ENCODE measurements around the gene EVA1B. TPM values are rescaled to one million over a fixed set of nuclear protein-coding genes. Genes with fewer than 3 reads are reported as not detected.
A peak's percentile ranks its signal among the peaks of the same experiment; 100 is the strongest.

Gene EVA1B
- total RNA-seq, 1 experiment from 2014 or later: 25.1 TPM

- TF ChIP-seq, protein P1, sequence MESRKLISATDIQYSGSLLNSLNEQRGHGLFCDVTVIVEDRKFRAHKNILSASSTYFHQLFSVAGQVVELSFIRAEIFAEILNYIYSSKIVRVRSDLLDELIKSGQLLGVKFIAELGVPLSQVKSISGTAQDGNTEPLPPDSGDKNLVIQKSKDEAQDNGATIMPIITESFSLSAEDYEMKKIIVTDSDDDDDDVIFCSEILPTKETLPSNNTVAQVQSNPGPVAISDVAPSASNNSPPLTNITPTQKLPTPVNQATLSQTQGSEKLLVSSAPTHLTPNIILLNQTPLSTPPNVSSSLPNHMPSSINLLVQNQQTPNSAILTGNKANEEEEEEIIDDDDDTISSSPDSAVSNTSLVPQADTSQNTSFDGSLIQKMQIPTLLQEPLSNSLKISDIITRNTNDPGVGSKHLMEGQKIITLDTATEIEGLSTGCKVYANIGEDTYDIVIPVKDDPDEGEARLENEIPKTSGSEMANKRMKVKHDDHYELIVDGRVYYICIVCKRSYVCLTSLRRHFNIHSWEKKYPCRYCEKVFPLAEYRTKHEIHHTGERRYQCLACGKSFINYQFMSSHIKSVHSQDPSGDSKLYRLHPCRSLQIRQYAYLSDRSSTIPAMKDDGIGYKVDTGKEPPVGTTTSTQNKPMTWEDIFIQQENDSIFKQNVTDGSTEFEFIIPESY (IDR thresholded peaks at IDR 0.05; ENCODE audit: extremely low read depth, insufficient replicate concordance, low read length): no peak
- no peak for TF ChIP-seq SIN3A (IDR thresholded peaks at IDR 0.05; ENCODE audit: low read depth)
These were observed 6.4 kb upstream of the EVA1B start (continued) for GRCh38 chr1:36329817-36330216.

- Histone ChIP-seq H4K20me1 (ENCODE audit: insufficient read depth) (no peaks in the 10 kb centered on the region), H3K9me2 (ENCODE audit: insufficient read depth) (no peaks in the 10 kb centered on the region), H3K27me3 (ENCODE audit: insufficient read depth, low read length) (no peaks in the 10 kb centered on the region), H3K4me1 (ENCODE audit: control insufficient read depth in 1 of 2, insufficient read depth in 2 of 2, low read length in 2 of 2) (peaks cover 16 to 38% of the 10 kb centered on the region in 2 experiments), H2AFZ (ENCODE audit: low read depth, low read length, poor library complexity, severe bottlenecking) (no peak overlapping the region), H3K36me3 (ENCODE audit: control insufficient read depth in 1 of 2, insufficient read depth in 2 of 2, low read length in 2 of 2) (no peaks in the 10 kb centered on the region), H3K27ac (ENCODE audit: low read depth, low read length) (no peak overlapping the region), H3K4me3 (replicated peaks in 1 of 2; ENCODE audit: low read depth in 1 of 2, low read length in 2 of 2) (no peak overlapping the region), H3K4me2 (ENCODE audit: low read length) (peak overlapping the region; percentile 27; the same call in 1 of the 2 replicates), H3K9me3 (ENCODE audit: control insufficient read depth in 1 of 2, insufficient read depth in 1 of 2, low read depth in 1 of 2, low read length in 2 of 2) (no peaks in the 10 kb centered on the region), H3K79me2 (ENCODE audit: insufficient read depth, low read length) (no peaks in the 10 kb centered on the region), H3K9ac (ENCODE audit: low read length) (no peak overlapping the region)
- intact Hi-C loops (cut with micrococcal nuclease): no loop called here
- ChIA-PET CTCF (no interaction called here), RAD21 (ENCODE audit: low non-redundant PET in 1 of 2, low total read pairs in 2 of 2, uncharacterized antibody in 2 of 2, unreplicated experiment in 2 of 2) (no interaction called here), POLR2A (no interaction called here)
- no TSS peak for BruUV-seq (replicated peaks)
- TF ChIP-seq, protein P1 (IDR thresholded peaks at IDR 0.05; ENCODE audit: extremely low read depth, insufficient replicate concordance, low read length): no peak
- TF ChIP-seq POLR2AphosphoS5 (IDR thresholded peaks at IDR 0.05; ENCODE audit: low read depth, low read length) (peak; percentile 31; the same call in 1 of the 2 replicates), ZNF274 (IDR thresholded peaks at IDR 0.05; ENCODE audit: low read depth, low read length) (no peak), CBX3 (IDR thresholded peaks at IDR 0.05; ENCODE audit: low read depth) (no peak), SRF (IDR thresholded peaks at IDR 0.05; ENCODE audit: low read depth) (no peak), YY1 (IDR thresholded peaks at IDR 0.05; ENCODE audit: extremely low read depth, insufficient replicate concordance, low read depth, low read length) (no peak), FOSL1 (IDR thresholded peaks at IDR 0.05; ENCODE audit: low read depth) (no peak), CEBPB (IDR thresholded peaks at IDR 0.05; ENCODE audit: low read depth) (no peak), EZH2phosphoT487 (IDR thresholded peaks at IDR 0.05; ENCODE audit: borderline replicate concordance) (no peak)
- TF ChIP-seq, protein P2, sequence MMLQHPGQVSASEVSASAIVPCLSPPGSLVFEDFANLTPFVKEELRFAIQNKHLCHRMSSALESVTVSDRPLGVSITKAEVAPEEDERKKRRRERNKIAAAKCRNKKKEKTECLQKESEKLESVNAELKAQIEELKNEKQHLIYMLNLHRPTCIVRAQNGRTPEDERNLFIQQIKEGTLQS (IDR thresholded peaks at IDR 0.05): no peak
- TF ChIP-seq, protein P3, sequence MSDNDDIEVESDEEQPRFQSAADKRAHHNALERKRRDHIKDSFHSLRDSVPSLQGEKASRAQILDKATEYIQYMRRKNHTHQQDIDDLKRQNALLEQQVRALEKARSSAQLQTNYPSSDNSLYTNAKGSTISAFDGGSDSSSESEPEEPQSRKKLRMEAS (IDR thresholded peaks at IDR 0.05): 0 out of 2 replicates have a peak, but pooled peaks have one; percentile 54
- ATAC-seq: no peak
- no peak for DNase-seq (ENCODE audit: low read depth, low spot score)
These were observed 5.3 kb upstream of the EVA1B start for GRCh38 chr1:36328713-36329112.
